Dedifferentiated amniotic fluid mesenchymal stem cell (primary cell): Measurements from ENCODE around the gene MAD1L1.

Experiments
- DNase-seq: peaks from one replicate; pipeline ENCODE4 v3.0.0-alpha.2; 2016; ENCODE audit errors: extremely low spot score

The MAD1L1 gene

GRCh38 chr7:1899951-1900762, 332.6 kb downstream of the MAD1L1 start:
- no peak for DNase-seq

- peak; percentile 45 for DNase-seq
These were observed 333.5 kb downstream of the MAD1L1 start for GRCh38 chr7:1899196-1899595.

DNA sequence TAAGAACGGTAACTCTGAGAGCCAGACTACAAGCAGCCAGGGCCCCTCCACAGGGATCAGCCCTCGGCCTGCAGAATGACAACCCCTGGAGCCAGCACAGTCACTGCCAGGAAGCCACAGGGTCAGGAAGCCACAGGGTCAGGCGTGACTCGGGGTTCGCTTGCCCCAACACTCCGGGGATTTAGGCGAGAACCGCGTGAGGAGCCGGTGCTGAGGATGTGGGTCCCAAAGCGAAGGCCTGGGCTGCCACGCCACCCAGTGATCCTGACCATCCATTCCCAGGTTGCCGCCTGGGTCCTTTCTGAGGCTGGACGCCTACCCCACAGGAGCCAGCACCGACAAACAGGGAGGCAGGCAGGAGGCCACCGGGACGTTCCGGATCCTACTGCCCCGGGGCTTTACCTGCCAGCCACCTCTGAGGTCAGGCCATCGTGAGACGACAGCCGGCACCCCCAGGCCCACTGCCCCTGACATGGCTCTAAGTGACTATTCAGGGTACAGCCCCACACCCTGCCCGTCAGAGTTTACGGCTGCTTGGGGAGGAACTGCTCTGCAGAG, 334.0 kb downstream of the MAD1L1 start:
- no peak for DNase-seq

DNA sequence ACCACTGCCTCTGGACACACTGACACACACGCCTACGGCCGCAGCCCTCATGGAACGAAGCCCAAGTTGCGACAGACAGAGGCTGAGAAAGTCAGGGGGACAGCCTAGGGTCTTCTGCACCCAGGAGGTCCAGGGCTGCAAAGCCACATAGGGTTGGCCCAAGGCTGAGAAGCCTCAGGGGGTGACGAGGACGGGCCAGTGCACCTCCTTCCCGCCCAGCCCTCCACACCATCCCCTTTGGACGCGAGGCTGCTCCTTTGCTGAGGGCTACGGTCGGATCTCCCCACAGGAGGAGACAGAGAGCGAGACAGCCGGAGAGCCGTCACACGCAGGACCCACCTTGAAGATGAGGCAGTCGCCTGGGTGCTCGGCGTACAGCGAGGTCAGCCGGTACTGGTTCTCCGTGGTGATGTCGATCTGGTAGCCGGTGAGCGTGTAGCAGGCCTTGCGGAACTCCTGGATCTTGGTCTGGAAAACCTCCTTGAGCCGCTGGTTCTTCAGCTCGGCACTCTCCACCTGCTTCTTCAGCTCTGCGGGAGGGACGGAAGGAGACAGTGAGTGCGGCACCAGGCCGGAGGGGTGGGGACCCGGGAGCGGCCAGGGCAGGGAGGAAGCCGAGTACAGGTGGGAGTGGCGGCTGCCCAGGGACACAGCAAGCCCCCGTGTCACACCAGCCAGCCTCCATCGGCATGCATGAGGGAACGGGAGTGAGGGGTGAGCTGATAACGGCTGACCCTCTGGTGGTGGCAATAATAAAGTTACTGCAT, 334.7 kb downstream of the MAD1L1 start:
- DNase-seq: no peak

- DNase-seq: no peak
These were observed 335.5 kb downstream of the MAD1L1 start for GRCh38 chr7:1897076-1897860.

DNA sequence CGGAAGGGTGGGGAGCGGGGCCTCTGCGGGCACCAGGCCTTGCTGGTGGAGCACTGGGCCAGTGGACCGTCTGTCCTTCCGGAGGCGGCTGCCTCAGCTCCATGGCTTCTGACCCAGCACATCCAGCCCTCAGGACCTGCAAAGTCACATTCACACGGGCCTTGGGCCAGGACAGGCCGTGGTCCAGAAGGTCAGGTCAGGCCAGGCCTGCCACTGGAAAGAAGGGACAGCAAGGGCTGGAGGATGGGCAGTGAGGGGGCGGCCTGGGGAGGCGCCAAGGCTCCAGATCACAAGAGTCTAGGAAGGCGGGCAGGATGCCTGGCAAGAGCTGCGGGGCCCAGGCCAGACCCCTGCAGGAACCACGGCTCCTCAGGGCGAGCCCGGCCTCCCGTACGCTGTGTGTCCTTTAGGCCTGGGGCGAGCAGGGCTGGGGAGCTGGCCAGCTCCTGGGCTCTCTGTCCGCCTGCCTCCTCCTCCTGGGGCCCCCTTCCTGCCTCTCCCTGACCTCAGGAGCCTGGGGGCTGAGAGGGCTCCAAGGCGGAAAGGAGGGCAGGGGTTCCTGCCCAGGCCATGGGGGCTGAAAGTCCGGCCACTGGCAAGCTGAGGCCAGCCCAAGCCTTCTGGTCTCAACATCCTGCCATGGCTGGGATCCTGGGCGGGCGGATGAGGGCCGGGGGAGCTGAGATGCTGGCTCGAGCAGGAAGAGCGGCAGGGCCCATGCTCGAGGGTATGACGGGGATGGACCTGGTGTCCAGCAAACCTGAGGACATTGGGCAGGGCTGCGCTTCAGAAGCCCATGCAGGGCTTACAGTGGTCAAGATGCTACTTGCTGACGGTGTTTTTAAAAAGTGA, 336.9 kb downstream of the MAD1L1 start:
- DNase-seq: no peak

DNA sequence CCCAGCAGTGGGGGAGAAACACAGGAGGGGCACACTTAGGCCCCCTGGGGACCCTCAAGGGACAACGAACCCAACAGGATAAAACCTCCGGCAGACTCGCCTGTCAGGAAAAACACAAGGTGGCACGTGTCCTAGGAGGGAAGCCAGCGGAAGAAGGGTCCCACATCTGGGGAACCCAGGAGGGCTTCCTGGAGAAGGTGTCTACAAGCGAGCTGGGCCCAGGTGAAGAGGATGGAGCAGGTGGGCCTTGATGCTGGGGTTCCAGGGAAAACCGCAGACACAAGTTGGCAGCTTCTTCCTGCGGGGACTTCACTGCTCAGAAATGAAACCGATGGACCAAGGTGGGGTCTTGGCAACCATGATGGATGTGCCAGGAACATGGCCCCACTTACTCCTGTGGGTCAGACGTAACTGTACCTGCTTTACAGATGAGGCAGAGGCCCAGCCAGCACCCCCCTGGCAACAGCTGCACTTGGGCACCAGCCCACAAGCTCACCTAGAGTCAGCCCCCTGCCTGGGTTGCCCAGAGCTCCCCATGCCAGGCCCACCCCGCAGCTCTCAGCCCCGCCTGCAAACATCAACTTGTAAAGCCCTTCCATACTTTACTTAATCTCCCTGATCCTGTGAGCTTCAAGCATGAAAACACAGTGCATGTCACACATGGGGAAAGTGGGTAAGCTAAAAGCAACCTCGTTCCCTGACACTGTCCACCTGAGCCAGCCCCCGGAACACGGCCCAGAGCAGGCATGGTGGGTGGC, 337.7 kb downstream of the MAD1L1 start:
- DNase-seq: no peak

- DNase-seq: no peak
These were observed 338.3 kb downstream of the MAD1L1 start for GRCh38 chr7:1894313-1894900.

GRCh38 chr7:1893451-1893850, 339.3 kb downstream of the MAD1L1 start:
- DNase-seq: no peak

GRCh38 chr7:1893036-1893435, 339.7 kb downstream of the MAD1L1 start:
- no peak for DNase-seq

- DNase-seq: no peak
These were observed 340.5 kb downstream of the MAD1L1 start for GRCh38 chr7:1892011-1892965.

- no peak for DNase-seq
These were observed 342.2 kb downstream of the MAD1L1 start for GRCh38 chr7:1890289-1891235.

DNA sequence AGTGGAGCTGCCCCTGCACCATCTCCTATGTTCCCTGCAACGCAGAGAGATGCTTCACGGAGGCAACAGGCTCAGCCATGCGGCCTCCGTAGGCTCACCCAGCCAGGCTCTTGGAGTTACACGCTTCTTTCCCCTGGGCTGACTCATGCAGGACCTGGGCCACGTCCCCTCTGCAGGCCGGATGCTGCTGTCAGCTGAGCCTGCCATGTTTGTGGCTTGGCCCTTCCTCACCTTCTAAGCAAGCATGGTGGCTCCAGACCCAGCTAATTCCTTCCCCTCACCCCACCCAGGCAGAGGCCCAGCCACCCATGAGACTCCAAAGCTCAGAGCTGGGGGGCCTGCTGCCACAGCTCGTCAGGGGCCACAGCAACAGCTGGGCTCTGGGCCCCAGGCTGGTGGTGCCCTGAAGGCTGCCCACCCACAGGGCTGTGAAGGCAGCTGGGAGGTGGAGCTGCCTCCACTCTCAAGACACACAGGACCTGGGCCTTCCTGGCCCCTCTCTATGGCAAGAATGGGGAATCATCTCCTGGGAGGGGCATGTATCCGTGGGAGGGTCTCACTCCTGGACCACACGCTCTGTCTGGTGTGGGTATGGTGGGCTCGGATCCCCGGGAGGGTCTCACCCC, 343.1 kb downstream of the MAD1L1 start:
- no peak for DNase-seq

- no peak for DNase-seq
These were observed 343.7 kb downstream of the MAD1L1 start for GRCh38 chr7:1889091-1889490.

DNA sequence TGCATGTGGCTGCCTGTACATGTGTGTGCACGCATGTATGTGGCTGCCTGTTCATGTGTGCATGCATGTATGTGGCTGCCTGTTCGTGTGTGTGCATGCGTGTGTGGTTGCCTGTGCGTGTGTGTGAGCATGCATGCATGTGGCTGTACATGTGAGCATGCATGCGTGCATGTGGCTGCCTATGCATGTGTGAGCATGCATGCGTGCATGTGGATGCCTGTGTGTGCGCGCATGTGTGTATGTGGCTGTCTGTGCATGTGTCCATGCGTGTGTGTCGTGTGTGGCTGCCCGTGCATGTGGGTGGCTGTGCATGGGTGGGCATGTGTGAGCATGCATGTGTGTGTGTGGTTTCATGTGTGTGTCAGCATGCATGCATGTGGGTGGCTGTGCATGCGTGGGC, 344.3 kb downstream of the MAD1L1 start:
- no peak for DNase-seq

DNA sequence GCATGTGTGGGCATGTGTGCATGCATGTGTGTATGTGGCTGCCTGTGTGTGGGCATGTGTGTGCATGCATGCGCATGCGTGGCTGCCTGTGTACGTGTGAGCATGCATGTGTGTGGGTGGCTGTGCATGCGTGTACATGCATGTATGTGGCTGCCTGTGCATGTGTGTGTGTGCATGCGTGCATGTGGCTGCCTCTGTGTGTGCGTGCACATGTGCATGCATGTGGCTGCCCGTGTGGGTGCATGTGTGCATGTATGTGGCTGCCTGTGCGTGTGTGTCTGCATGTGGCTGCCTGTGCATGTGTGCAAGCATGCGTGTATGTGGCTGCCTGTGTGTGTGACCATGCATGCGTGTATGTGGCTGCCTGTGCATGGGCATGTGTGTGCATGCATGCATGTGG, 345.5 kb downstream of the MAD1L1 start:
- DNase-seq: no peak

DNA sequence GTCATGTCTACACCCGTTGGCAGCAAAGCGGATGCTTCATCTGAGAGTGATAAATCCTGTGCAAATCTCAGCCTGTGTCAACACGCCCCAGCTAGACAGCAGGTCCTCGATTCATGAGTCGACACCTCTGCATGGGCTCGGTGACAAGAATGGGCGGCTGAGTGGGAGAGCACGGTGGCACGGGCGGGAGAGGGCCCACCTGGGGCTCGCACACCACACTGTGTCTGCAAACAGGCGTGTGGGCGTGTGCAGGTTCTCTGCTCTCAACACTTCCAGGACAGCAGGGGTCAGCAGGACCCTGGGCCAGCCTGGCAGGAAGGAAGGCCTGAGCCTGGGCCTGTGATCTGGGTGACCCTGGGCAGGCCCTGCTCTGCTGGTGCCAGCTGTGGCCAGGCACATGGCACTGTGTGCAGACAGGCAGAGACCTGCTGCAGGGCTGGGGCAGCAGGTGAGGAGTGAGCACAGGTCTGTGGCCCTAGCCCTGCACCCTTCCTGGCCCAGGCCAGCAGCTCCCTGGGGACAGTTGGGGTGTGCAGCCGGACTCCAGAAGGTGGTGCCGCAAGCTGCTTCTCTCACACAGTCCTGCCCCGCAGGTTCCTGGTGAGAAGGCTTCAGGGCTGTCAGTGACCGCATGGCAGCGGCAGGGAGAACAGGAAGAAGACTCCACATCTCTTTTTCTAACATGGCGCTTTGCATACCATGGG, 346.2 kb downstream of the MAD1L1 start:
- DNase-seq: no peak
